GM12878 (cell line): Measurements from ENCODE around the gene MYMX. TPM values are rescaled to one million over a fixed set of nuclear protein-coding genes. Genes with fewer than 3 reads are reported as not detected.
A peak's percentile ranks its signal among the peaks of the same experiment; 100 is the strongest.

Source experiments
- BCLAF1 ChIP-seq: fragments of 450-650 bp; IDR thresholded peaks from 2 replicates; pipeline ENCODE4 v1.6.1; 2017; ENCODE audit warnings: antibody characterized with exemption, mild to moderate bottlenecking, moderate library complexity
- CBFB ChIP-seq: IDR thresholded peaks from 2 replicates; pipeline ENCODE4 v1.6.1; 2016; ENCODE audit warnings: antibody characterized with exemption, low read depth
- CREB1 ChIP-seq: IDR thresholded peaks from 2 replicates; pipeline ENCODE4 v1.6.1; 2012; ENCODE audit warnings: low read depth, mild to moderate bottlenecking, inconsistent platforms
- E4F1 ChIP-seq: fragments of 450-650 bp; IDR thresholded peaks from 2 replicates; pipeline ENCODE4 v1.6.1; 2018; ENCODE audit warnings: borderline replicate concordance, mild to moderate bottlenecking; ENCODE audit not compliant: partially characterized antibody
- IRF4 ChIP-seq: IDR thresholded peaks from 2 replicates; pipeline ENCODE4 v1.6.1; 2011; ENCODE audit warnings: low read depth, low read length
- IRF5 ChIP-seq: fragments of 450-650 bp; IDR thresholded peaks from 2 replicates; pipeline ENCODE4 v1.6.1; 2017; ENCODE audit warnings: borderline replicate concordance
- KAT2A ChIP-seq: conservative IDR thresholded peaks from 2 replicates; pipeline ENCODE4 v1.6.1; 2011; ENCODE audit warnings: low read depth, low read length; ENCODE audit not compliant: control insufficient read depth
- KDM1A ChIP-seq: fragments of 200-600 bp; sonication (generic); IDR thresholded peaks from 2 replicates; pipeline ENCODE4 v1.6.1; 2016; ENCODE audit warnings: borderline replicate concordance
- KLF5 ChIP-seq: fragments of 450-650 bp; IDR thresholded peaks from 2 replicates; pipeline ENCODE4 v1.6.1; 2014; ENCODE audit warnings: mild to moderate bottlenecking; ENCODE audit not compliant: partially characterized antibody
- LARP7 ChIP-seq: fragments of 450-650 bp; IDR thresholded peaks from 2 replicates; pipeline ENCODE4 v1.6.1; 2017; ENCODE audit warnings: mild to moderate bottlenecking
- MAX ChIP-seq: IDR thresholded peaks from 2 replicates; pipeline ENCODE4 v1.6.1; 2012; ENCODE audit warnings: low read depth, low read length, improper control_type of control experiment
- MYC ChIP-seq: IDR thresholded peaks from 2 replicates; pipeline ENCODE4 v1.6.1; 2011; ENCODE audit warnings: mild to moderate bottlenecking, low read length, moderate library complexity, inconsistent platforms; ENCODE audit not compliant: insufficient read depth, insufficient replicate concordance, insufficient read length, severe bottlenecking
- RELB ChIP-seq: fragments of 450-650 bp; IDR thresholded peaks from 2 replicates; pipeline ENCODE4 v1.6.1; 2017; ENCODE audit warnings: low read depth, mild to moderate bottlenecking, moderate library complexity
- SMARCA5 ChIP-seq: fragments of 450-650 bp; IDR thresholded peaks from 2 replicates; pipeline ENCODE4 v1.6.1; 2017; ENCODE audit warnings: mild to moderate bottlenecking
- TCF12 ChIP-seq: IDR thresholded peaks from 2 replicates; pipeline ENCODE4 v1.6.1; 2011; ENCODE audit warnings: low read depth, mild to moderate bottlenecking, low read length
- TCF3 ChIP-seq: IDR thresholded peaks from 2 replicates; pipeline ENCODE4 v1.6.1; 2012; ENCODE audit warnings: low read depth, mild to moderate bottlenecking, low read length, borderline replicate concordance; ENCODE audit not compliant: insufficient read depth
- ZBTB11 ChIP-seq: fragments of 450-650 bp; formaldehyde crosslinking; IDR thresholded peaks from 2 replicates; pipeline ENCODE4 v1.5.0; 2022; ENCODE audit warnings: mild to moderate bottlenecking, missing genetic modification characterization
- polyA plus RNA-seq, 11 experiments: library from polyadenylated mRNA; depleted of rRNA in 4 of 11; unstranded in 6 of 11; stranded (reverse) in 5 of 11; fragments of >200 nt; fragmentation: Nextera tagmentation in 4 of 11; fragmentation: Illumina TruSeq in 1 of 11; extraction: Ambion mirVana in 4 of 11; extraction: Trizol in 1 of 11; gene quantifications; 1 replicate in 1 of 11; 2 replicates in 10 of 11; pipeline versions ENCODE4 v1.2.1 to v1.2.3, GENCODE V29; 2011 to 2016; ENCODE audit warnings: inconsistent platforms in 2 of 11, missing spikeins in 2 of 11, low read depth in 1 of 11
- total RNA-seq, 4 experiments: library from RNA; depleted of rRNA in 3 of 4; stranded (reverse); fragments of >200 nt in 3 of 4; fragmentation: Illumina TruSeq in 1 of 4; extraction: Trizol in 1 of 4; gene quantifications; 2 replicates each; pipeline versions ENCODE4 v1.2.1 to v1.2.3, GENCODE V29; 2013 to 2021

Gene MYMX
- total and polyA plus RNA-seq, 10 of the 15 experiments (the other 5 are each of a cell fraction or from before 2014, with no cell fraction given): not detected

- TF ChIP-seq RELB: no peak; the same call in 1 of the 2 replicates
- peak; percentile 77 for TF ChIP-seq BCLAF1
- TF ChIP-seq KLF5: no peak
- TF ChIP-seq LARP7: peak; percentile 70
- no peak for TF ChIP-seq E4F1
- TF ChIP-seq ZBTB11 (CRISPR knock-in tag): peak; percentile 34; the same call in 1 of the 2 replicates
- TF ChIP-seq SMARCA5: peak; percentile 87
- TF ChIP-seq TCF12: peak; percentile 45
- TF ChIP-seq CBFB: 0 out of 2 replicates have a peak, but pooled peaks have one; percentile 20
- peak; percentile 70 for TF ChIP-seq TCF3
- TF ChIP-seq CREB1: no peak
- no peak for TF ChIP-seq IRF5
- TF ChIP-seq KAT2A: no peak
- 0 out of 2 replicates have a peak, but pooled peaks have one; percentile 7 for TF ChIP-seq IRF4
- TF ChIP-seq MAX: peak; percentile 91
- TF ChIP-seq MYC: peak; percentile 56
- no peak for TF ChIP-seq KDM1A
These were observed 40.5 kb downstream of the MYMX start, which contains the start of gene SLC35B2 (continued) for GRCh38 chr6:44257025-44257752.
